Measurements from ENCODE around the gene TMEM132D. TPM values are rescaled to one million over a fixed set of nuclear protein-coding genes. Genes with fewer than 3 reads are reported as not detected.

TMEM132D gene
- total RNA-seq, 1 experiment from 2014 or later: not detected

DNA sequence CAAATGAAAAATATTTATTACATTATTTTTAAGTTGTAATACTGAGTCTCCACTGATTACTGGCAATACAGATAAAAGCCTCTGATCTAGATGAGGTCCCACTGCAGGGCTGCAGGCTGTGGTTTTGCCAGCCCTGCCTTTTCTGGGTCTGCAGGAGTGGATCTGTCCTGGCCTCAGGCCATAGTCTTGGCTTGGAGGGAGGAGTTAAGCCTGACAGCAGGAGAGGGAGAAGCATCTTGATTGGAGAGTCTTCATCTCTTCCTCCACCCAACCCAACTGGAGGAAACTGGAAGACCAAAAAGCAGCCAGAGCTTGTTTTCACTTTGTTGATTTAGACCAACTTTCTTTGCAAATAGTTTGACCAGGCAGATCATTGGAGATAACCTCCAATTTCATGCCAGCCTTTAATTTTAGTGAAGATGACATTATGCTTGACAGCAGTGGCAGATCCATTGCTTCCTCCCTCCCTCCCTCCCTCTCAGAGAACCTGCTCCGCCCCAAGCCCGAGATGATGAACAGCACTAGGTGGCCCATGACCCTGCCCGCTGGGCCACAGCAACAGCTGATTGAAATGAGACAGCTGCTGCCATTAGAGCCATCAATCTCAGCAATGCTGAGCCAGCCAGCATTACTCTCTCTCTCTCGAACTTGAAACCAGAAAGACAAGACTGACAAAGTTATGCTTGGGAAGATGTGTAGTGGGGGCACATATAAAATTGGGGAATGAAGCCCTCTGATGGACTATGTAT is 828.2 kb downstream of the TMEM132D start:
- POLR2A ChIA-PET (ENCODE audit: low non-redundant PET): no interaction called here
- Histone ChIP-seq H3K27ac (ENCODE audit: low read depth, low read length, poor library complexity, severe bottlenecking) (no peak overlapping the region), H3K36me3 (ENCODE audit: insufficient read depth, low read length, poor library complexity, severe bottlenecking) (no peaks in the 10 kb centered on the region), H3K4me1 (ENCODE audit: insufficient read depth, low read length, poor library complexity, severe bottlenecking) (no peaks in the 10 kb centered on the region), H3K4me3 (ENCODE audit: low read depth, low read length, poor library complexity, severe bottlenecking) (no peak overlapping the region), H3K9me3 (ENCODE audit: low read depth, low read length, poor library complexity, severe bottlenecking) (peaks cover 10% of the 10 kb centered on the region), H3K27me3 (replicated peaks; ENCODE audit: insufficient read depth, low read depth, low read length, poor library complexity) (no peaks in the 10 kb centered on the region)
- no peak for TF ChIP-seq EZH2 (IDR thresholded peaks at IDR 0.05; ENCODE audit: borderline replicate concordance, low read depth, low read length, poor library complexity, severe bottlenecking)
- TF ChIP-seq, protein P1, sequence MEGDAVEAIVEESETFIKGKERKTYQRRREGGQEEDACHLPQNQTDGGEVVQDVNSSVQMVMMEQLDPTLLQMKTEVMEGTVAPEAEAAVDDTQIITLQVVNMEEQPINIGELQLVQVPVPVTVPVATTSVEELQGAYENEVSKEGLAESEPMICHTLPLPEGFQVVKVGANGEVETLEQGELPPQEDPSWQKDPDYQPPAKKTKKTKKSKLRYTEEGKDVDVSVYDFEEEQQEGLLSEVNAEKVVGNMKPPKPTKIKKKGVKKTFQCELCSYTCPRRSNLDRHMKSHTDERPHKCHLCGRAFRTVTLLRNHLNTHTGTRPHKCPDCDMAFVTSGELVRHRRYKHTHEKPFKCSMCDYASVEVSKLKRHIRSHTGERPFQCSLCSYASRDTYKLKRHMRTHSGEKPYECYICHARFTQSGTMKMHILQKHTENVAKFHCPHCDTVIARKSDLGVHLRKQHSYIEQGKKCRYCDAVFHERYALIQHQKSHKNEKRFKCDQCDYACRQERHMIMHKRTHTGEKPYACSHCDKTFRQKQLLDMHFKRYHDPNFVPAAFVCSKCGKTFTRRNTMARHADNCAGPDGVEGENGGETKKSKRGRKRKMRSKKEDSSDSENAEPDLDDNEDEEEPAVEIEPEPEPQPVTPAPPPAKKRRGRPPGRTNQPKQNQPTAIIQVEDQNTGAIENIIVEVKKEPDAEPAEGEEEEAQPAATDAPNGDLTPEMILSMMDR (conservative IDR thresholded peaks at IDR 0.05; ENCODE audit: low read depth, low read length): no peak
- DNase-seq (ENCODE audit: low spot score): no peak
- intact Hi-C loops (cut with micrococcal nuclease; ENCODE audit: unreplicated experiment): no loop called here
- CTCF ChIA-PET: no interaction called here
- no TSS peak for BruUV-seq (replicated peaks)

DNA sequence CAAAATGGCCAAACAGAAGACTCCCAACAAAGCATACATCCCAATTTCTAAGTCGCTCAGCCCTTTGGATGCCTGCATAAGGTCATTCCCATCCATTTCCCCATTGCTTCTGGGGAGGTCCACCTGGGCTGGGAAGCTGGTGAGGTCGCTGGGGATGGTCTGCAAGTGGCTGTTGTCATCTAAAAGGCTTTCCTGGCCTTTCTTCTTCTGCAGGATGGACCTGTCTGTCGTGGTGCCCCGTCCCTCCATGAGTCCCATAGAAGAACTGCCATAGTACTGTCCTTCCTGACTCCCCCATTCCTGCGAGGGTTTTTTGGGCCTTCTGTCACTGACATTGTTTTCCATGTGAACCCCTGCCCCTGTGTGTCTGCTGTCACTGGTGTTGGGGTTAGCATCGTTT is 829.4 kb downstream of the TMEM132D start:
- no peak for DNase-seq (ENCODE audit: low spot score)
- Histone ChIP-seq H3K36me3 (ENCODE audit: insufficient read depth, low read length, poor library complexity, severe bottlenecking) (no peaks in the 10 kb centered on the region), H3K27ac (ENCODE audit: low read depth, low read length, poor library complexity, severe bottlenecking) (no peak overlapping the region), H3K4me1 (ENCODE audit: insufficient read depth, low read length, poor library complexity, severe bottlenecking) (no peaks in the 10 kb centered on the region), H3K9me3 (ENCODE audit: low read depth, low read length, poor library complexity, severe bottlenecking) (peaks cover 10% of the 10 kb centered on the region), H3K27me3 (replicated peaks; ENCODE audit: insufficient read depth, low read depth, low read length, poor library complexity) (no peaks in the 10 kb centered on the region), H3K4me3 (ENCODE audit: low read depth, low read length, poor library complexity, severe bottlenecking) (no peak overlapping the region)
- CTCF ChIA-PET: no interaction called here
- intact Hi-C loops (cut with micrococcal nuclease; ENCODE audit: unreplicated experiment): no loop called here
- no peak for TF ChIP-seq EZH2 (IDR thresholded peaks at IDR 0.05; ENCODE audit: borderline replicate concordance, low read depth, low read length, poor library complexity, severe bottlenecking)
- TF ChIP-seq, protein P1 (conservative IDR thresholded peaks at IDR 0.05; ENCODE audit: low read depth, low read length): no peak
- BruUV-seq (replicated peaks): no TSS peak
- POLR2A ChIA-PET (ENCODE audit: low non-redundant PET): no interaction called here

DNA sequence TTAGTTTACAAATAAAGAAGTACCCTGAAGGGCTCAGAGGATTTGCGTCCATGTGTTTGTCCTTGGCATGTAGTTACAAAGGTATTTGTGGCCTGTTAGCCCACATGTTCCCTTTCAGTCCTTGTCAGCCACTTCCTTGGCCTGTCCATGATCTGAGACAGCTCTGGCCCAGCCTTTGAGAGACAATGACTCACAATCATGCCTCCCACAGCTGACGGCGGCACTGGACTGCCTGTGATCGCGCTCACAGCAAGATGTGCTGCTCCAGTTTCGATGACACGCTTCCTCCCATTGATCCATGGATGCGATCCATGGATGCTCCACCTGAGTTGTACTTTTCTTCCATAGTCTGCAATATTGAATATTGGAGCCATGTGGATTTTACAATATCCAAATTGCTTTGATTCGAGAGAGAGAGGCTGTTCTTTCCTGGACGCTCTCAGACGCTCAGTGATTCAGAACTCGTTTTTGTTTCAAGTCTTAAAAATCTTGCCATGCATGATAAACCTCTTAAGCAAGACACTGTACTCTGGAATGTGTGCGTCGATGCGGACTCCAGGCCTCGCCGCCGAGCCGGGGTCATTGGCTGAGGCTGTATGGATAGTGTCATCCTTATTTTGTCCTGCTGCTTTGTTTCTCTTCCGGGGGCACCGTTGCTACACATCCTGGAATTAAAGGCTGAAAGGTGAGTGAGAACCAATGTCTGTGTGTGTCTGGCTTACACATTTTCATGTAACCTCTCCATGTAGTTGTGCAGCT is 830.5 kb downstream of the TMEM132D start:
- POLR2A ChIA-PET (ENCODE audit: low non-redundant PET): no interaction called here
- BruUV-seq (replicated peaks): no TSS peak
- intact Hi-C loops (cut with micrococcal nuclease; ENCODE audit: unreplicated experiment): no loop called here
- no peak for DNase-seq (ENCODE audit: low spot score)
- no peak overlapping the region for H3K27ac ChIP-seq (ENCODE audit: low read depth, low read length, poor library complexity, severe bottlenecking)
- no peaks in the 10 kb centered on the region for H3K36me3 ChIP-seq (ENCODE audit: insufficient read depth, low read length, poor library complexity, severe bottlenecking)
- CTCF ChIA-PET: no interaction called here
- peaks cover 10% of the 10 kb centered on the region for H3K9me3 ChIP-seq (ENCODE audit: low read depth, low read length, poor library complexity, severe bottlenecking)
- H3K4me3 ChIP-seq (ENCODE audit: low read depth, low read length, poor library complexity, severe bottlenecking): no peak overlapping the region
- H3K4me1 ChIP-seq (ENCODE audit: insufficient read depth, low read length, poor library complexity, severe bottlenecking): no peaks in the 10 kb centered on the region
- TF ChIP-seq, protein P1 (conservative IDR thresholded peaks at IDR 0.05; ENCODE audit: low read depth, low read length): no peak
- no peak for TF ChIP-seq EZH2 (IDR thresholded peaks at IDR 0.05; ENCODE audit: borderline replicate concordance, low read depth, low read length, poor library complexity, severe bottlenecking)
- no peaks in the 10 kb centered on the region for H3K27me3 ChIP-seq (replicated peaks; ENCODE audit: insufficient read depth, low read depth, low read length, poor library complexity)
